ENCODE data around the gene GPAT3.

DNA sequence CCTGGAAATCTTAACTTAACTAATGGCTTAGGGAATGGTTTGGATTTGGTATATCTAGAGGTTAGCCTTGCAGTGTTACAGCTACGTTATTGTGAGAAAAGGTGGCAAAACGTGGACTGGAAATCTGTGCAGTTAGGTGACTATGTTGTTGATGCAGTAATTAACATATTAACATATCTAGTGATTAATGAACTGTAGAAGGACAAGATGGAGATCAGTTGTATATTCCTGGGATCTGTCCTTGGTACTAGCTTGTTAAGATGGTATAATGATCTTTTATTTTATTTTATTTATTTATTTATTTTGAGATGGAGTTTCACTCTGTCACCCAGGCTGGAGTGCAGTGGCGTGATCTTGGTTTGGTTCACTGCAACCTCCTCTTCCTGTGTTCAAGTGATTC lies 36.9 kb downstream of the GPAT3 start:
- TF ChIP-seq POLR2A (IDR thresholded peaks at IDR 0.05; ENCODE audit: extremely low read depth, insufficient read length): no peak
- TF ChIP-seq, protein P1, sequence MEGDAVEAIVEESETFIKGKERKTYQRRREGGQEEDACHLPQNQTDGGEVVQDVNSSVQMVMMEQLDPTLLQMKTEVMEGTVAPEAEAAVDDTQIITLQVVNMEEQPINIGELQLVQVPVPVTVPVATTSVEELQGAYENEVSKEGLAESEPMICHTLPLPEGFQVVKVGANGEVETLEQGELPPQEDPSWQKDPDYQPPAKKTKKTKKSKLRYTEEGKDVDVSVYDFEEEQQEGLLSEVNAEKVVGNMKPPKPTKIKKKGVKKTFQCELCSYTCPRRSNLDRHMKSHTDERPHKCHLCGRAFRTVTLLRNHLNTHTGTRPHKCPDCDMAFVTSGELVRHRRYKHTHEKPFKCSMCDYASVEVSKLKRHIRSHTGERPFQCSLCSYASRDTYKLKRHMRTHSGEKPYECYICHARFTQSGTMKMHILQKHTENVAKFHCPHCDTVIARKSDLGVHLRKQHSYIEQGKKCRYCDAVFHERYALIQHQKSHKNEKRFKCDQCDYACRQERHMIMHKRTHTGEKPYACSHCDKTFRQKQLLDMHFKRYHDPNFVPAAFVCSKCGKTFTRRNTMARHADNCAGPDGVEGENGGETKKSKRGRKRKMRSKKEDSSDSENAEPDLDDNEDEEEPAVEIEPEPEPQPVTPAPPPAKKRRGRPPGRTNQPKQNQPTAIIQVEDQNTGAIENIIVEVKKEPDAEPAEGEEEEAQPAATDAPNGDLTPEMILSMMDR (IDR thresholded peaks at IDR 0.05; ENCODE audit: low read depth, low read length): no peak

Data from NB4 (cell line).